KOPT-K1 (cell line): ENCODE data around the gene PDZRN4.
"Not testable (repeated sequence)": the region's sequence is repeated elsewhere in the genome, so short reads cannot be mapped to it uniquely, and the experiment has no call there.

Experiments
- H3K27ac ChIP-seq: fragments of 200-600 bp; sonication (generic); 2 replicates; pipeline ENCODE4 v1.5.1; 2016; ENCODE audit warnings: antibody characterized with exemption, mild to moderate bottlenecking, low read depth, low read length; ENCODE audit not compliant: poor library complexity, severe bottlenecking
- H3K36me3 ChIP-seq: fragments of 200-600 bp; sonication (generic); 2 replicates; pipeline ENCODE4 v1.5.1; 2017; ENCODE audit warnings: antibody characterized with exemption, mild to moderate bottlenecking, low read length, moderate library complexity; ENCODE audit not compliant: insufficient read depth
- H3K9me3 ChIP-seq: fragments of 200-600 bp; sonication (generic); 2 replicates; pipeline ENCODE4 v1.5.1; 2017; ENCODE audit warnings: antibody characterized with exemption, low read length, mild to moderate bottlenecking; ENCODE audit not compliant: insufficient read depth, poor library complexity, severe bottlenecking

PDZRN4 gene

DNA sequence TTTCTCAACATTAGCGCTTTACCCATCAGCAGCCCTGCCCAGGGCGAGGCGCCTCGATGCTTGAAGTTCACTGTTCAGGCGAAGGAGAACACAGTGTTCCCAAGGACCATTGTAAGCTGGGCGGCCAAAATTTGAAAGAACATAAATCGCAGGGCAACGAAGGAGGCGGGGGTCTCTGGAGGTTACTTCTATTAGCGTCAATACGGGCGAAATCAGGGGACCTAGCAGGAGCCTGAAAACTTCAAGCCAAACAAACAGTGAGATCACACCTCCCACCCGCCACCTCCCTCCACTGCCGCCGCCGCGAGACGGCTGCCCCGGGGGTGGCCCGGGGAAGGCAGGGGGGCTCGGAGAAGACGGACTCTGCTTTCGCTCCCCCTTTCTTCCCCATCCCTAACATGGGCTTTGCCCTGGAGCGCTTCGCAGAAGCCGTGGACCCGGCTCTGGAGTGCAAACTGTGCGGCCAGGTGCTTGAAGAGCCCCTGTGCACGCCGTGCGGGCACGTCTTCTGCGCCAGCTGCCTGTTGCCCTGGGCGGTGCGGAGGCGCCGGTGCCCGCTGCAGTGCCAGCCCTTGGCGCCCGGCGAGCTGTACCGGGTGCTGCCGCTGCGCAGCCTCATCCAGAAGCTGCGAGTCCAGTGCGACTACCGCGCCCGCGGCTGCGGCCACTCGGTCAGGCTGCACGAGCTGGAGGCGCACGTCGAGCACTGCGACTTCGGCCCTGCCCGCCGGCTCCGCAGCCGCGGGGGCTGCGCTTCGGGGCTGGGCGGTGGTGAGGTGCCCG lies at the start of gene PDZRN4:
TSS of gene PDZRN4 (plus strand) at position 263 of the 783 bp plus-strand sequence.
- H3K36me3 ChIP-seq = no peaks in the 10 kb centered on the region
- H3K27ac ChIP-seq = no peak within 1 kb of the TSS
- no peaks in the 10 kb centered on the region for H3K9me3 ChIP-seq

DNA sequence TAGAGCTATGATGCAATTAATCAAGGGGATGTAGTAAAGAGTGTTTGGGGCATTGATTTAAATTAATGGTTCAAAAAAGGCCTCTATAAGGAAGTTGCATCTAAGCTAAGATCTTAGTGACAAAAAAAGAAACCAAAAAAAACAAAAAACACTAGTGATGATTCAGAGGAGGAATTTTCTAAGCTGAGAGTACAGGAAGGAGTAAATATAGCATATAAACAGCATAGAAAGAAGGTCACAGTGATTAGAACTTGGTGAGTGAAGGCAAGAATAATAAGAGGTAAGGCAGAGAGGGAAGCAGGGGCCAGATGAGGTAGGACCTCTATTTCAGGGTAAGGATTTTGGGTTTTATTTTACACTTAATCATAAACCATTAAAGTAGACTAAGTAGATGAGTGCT lies 48.0 kb upstream of the PDZRN4 start:
- Histone ChIP-seq H3K27ac (no peak overlapping the region), H3K36me3 (no peaks in the 10 kb centered on the region), H3K9me3 (no peaks in the 10 kb centered on the region)

- Histone ChIP-seq H3K9me3 (no peaks in the 10 kb centered on the region), H3K27ac (no peak overlapping the region), H3K36me3 (no peaks in the 10 kb centered on the region)
Measured at GRCh38 chr12:41141104-41141503, 47.0 kb upstream of the PDZRN4 start.

DNA sequence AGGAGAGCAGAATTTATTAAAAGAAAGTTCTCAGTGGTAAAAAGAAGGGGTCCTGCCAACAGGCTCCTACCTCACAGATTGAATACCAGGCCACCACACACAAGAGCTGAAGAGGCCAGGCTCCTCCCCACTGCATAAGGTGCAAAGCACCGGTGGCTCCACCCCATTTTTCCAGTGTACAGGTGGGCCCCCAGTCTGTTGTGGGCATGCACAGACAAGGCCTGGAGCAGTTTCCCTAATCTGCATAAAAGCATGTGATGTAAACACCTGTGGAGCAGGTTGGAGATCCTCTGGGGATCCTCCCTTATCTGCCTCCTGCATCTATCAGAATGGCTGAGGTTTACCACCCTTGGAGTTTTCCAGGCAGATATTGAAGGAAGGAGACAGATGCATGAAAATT lies 45.7 kb upstream of the PDZRN4 start:
- Histone ChIP-seq H3K36me3 (no peaks in the 10 kb centered on the region), H3K9me3 (no peaks in the 10 kb centered on the region)

GRCh38 chr12:41151793-41152192 lies 36.3 kb upstream of the PDZRN4 start:
- no peaks in the 10 kb centered on the region for H3K36me3 ChIP-seq
- H3K27ac ChIP-seq = no peak overlapping the region
- H3K9me3 ChIP-seq = no peaks in the 10 kb centered on the region

More for the DNA sequence above, 45.7 kb upstream of the PDZRN4 start:
- H3K27ac ChIP-seq = no peak overlapping the region

DNA sequence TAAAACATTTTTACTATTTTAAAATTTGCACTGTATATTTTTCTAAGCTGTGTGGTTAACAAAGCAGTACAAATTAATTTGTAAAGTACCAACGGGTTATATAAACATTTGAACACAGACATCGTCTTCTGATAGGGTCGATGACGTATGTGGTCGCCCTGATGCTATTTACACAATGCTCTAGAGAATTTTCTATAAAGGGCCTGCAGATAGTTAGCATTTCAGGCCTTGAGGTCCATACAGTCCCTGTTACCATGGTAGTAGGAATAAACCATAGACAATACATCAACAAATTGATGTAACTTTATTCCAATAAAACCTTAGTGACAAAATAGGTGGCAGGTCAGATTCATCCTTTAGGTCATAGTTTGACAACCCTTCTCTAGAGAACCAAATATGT lies 25.7 kb upstream of the PDZRN4 start:
- H3K9me3 ChIP-seq = no peaks in the 10 kb centered on the region
- H3K36me3 ChIP-seq = no peaks in the 10 kb centered on the region
- H3K27ac ChIP-seq = no peak overlapping the region

GRCh38 chr12:41167701-41168100 lies 20.4 kb upstream of the PDZRN4 start:
- Histone ChIP-seq H3K9me3 (no peaks in the 10 kb centered on the region), H3K27ac (no peak overlapping the region), H3K36me3 (no peaks in the 10 kb centered on the region)

- no peaks in the 10 kb centered on the region for H3K9me3 ChIP-seq
- H3K36me3 ChIP-seq = no peaks in the 10 kb centered on the region
- H3K27ac ChIP-seq = no peak overlapping the region
Measured at GRCh38 chr12:41174602-41175001, 13.5 kb upstream of the PDZRN4 start.

GRCh38 chr12:41179507-41179906 lies 8.6 kb upstream of the PDZRN4 start:
- not testable (repeated sequence) for H3K36me3 ChIP-seq, H3K27ac ChIP-seq, H3K9me3 ChIP-seq

DNA sequence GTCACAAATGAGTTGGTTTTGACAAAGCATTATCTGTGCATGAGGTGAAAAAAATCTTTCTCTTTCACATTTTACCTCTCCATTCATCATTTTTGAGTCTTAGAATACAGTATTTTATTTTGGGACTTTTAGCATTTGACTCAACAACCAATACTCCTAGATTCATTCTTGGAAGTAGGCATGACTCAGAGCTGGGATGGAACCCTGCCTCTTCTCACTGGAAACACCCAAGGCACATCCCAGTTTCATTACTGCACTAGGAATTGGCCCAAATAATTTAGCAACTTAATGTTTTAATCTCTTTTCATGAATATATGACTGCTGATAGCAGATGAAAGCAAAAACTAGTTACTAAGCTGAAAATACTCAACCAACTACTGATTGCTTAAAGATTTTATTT lies 3.3 kb upstream of the PDZRN4 start:
- no peaks in the 10 kb centered on the region for H3K9me3 ChIP-seq
- H3K36me3 ChIP-seq = no peaks in the 10 kb centered on the region
- H3K27ac ChIP-seq = no peak overlapping the region

- Histone ChIP-seq H3K36me3 (no peaks in the 10 kb centered on the region), H3K27ac (no peak overlapping the region)
Measured at GRCh38 chr12:41186026-41186425, 2.1 kb upstream of the PDZRN4 start.

GRCh38 chr12:41188841-41189394 lies 798 bp downstream of the PDZRN4 start:
- Histone ChIP-seq H3K36me3 (no peaks in the 10 kb centered on the region), H3K27ac (no peak overlapping the region), H3K9me3 (no peaks in the 10 kb centered on the region)

More at GRCh38 chr12:41186026-41186425, 2.1 kb upstream of the PDZRN4 start:
- H3K9me3 ChIP-seq = no peaks in the 10 kb centered on the region

DNA sequence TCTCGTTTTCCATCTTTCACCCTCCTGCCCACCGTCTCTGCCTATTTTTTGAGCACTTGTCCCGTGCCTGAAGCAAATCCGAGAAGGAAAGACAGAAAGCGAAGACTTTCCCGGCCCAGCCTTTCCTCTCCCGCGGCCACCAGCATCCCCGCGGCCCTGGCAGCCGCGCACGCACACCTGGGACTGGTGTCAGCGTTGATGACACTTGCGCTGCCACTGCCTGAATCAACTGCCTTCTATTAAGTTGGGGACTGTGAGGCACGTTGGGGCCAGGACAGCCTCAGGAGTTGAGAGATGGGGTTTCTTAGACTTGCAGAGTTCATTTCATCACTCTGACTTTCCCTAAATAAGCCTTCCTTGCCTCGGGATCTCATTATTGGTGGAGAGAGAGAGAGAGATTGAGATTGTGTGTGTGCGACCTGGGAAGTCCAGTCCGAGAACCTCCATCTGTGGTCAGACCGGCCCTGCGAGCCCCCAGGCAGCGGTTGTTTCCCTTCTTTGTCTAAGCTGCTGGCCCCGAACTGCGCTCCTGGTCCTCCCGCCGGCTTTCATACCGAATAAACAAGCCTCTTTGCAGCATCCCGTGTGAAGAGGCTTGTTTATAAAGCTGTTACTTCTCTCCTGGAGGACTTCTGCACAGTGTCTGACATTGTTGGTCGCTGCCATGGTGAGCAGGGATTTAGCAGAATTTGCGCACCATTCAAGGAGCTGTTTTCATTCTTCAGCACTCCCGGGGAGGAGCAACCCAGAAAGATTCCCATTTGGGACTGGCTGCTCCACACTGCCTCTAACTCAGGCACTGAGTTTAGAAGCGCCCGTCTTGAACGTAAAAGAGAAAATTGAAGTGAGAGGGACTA lies 1.5 kb downstream of the PDZRN4 start:
- Histone ChIP-seq H3K9me3 (no peaks in the 10 kb centered on the region), H3K27ac (no peak overlapping the region), H3K36me3 (no peaks in the 10 kb centered on the region)

GRCh38 chr12:41190338-41190737 lies 2.2 kb downstream of the PDZRN4 start:
- no peak overlapping the region for H3K27ac ChIP-seq
- no peaks in the 10 kb centered on the region for H3K9me3 ChIP-seq
- no peaks in the 10 kb centered on the region for H3K36me3 ChIP-seq

GRCh38 chr12:41191549-41191948 lies 3.4 kb downstream of the PDZRN4 start:
- H3K36me3 ChIP-seq, H3K27ac ChIP-seq, H3K9me3 ChIP-seq: not testable (repeated sequence)
